Measurements from ENCODE around the gene VPS41.
"Not testable (repeated sequence)": the region's sequence is repeated elsewhere in the genome, so short reads cannot be mapped to it uniquely, and the experiment has no call there.

Gene VPS41

DNA sequence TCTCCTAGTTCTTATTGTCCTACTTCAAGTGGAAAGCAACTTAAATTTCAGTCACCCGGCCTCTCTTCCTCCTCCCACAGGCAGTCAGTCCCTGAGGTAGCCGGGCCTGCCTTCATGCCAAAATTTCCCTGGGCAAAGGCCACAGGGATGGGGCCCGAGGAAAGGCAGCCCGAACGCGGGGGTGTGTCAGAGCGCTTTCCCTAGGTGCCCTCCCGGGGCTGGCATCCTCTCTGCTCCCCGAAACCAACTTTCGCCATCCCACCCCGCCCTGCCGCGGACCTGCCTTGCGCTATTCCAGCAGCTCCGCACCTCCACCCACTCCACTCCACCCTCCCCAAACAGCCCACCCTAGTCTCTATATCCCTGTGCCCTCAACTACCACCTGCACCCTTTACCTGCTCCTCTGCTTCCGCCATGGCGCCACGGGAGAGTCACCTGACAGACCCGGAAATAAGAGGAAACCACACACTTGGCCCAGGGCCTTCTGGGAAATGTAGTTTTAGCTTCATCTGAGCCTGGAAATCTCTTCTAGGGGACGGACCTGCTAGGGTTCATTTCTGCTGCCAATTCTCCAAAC is at the start of gene VPS41:
VPS41 (minus strand) TSS at position 433 of the 577 bp plus-strand sequence; CDS start at position 416, 17 bp downstream.
- TF ChIP-seq JUND (IDR thresholded peaks at IDR 0.05; ENCODE audit: low read depth): no peak
- in situ Hi-C loops (cut with HindIII; ENCODE audit: low pct_unique_long_range_greater_than_20kb, low sequenced_read_pairs): no loop called here
- peak; percentile 85 to 89 for DNase-seq (ENCODE audit: low read depth in 1 of 2, low spot score in 1 of 2)

DNA sequence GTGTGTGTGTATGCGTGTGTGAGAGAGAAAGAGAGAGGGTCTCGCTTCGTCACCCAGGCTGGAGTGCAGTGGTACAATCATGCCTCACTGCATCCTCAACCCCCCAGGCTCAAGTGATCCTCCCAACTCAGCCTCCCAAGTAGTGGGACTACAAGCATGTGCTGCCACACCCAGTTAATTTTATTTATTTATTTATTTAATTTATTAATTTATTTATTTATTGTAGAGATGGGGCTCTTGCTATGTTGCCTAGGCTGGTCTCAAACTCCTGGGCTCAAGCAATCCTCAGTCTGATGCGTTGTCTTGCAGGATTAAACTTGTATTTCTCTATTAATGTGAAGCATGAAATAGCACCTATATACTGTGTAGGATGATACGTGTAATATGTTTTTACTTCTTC is 46.9 kb upstream of the VPS41 start:
- in situ Hi-C loops (cut with HindIII; ENCODE audit: low pct_unique_long_range_greater_than_20kb, low sequenced_read_pairs): no loop called here
- no peak for DNase-seq (ENCODE audit: low read depth in 1 of 2, low spot score in 1 of 2)
- TF ChIP-seq JUND (IDR thresholded peaks at IDR 0.05; ENCODE audit: low read depth): no peak

DNA sequence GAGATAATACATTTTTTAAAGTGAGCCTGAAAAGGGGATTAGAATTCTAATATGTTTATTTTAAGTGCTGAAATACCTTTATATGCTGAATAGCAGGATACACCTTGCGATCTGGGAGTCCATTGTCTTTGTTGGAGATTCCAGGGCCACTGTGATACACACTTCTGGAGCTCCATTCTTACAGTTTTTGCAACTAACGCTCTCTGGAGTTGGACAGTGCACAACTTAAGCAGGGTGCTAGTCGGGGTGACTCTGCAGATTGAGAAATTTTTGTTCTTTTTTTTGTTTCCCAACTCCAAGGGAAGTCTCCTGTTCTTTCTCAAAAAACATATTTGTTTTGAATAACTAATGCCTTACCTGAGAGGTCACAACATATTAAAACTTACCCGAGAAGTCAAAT is 45.0 kb upstream of the VPS41 start:
- in situ Hi-C loops (cut with HindIII; ENCODE audit: low pct_unique_long_range_greater_than_20kb, low sequenced_read_pairs): no loop called here
- no peak for TF ChIP-seq JUND (IDR thresholded peaks at IDR 0.05; ENCODE audit: low read depth)
- DNase-seq (ENCODE audit: low read depth in 1 of 2, low spot score in 1 of 2): no peak

DNA sequence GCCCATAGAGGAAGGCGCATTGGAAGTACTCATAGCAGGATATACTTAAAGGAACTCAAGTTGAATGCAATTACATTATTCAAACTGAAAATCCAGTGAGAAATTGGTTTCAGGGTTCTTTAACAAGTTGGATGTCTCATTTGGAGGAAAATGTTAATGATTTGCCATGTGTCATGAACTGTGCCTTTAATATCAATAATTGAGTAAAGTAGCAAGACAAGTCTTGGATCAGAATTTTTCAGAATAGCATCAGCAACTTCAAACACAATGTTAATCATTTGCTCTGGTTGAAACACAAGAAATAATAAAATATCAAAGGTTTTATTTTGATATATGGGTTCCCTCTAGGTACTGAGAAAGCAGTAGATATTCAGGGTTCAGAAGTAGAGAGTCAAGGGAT is 44.2 kb upstream of the VPS41 start:
- no peak for TF ChIP-seq JUND (IDR thresholded peaks at IDR 0.05; ENCODE audit: low read depth)
- in situ Hi-C loops (cut with HindIII; ENCODE audit: low pct_unique_long_range_greater_than_20kb, low sequenced_read_pairs): no loop called here
- DNase-seq (ENCODE audit: low read depth in 1 of 2, low spot score in 1 of 2): no peak

DNA sequence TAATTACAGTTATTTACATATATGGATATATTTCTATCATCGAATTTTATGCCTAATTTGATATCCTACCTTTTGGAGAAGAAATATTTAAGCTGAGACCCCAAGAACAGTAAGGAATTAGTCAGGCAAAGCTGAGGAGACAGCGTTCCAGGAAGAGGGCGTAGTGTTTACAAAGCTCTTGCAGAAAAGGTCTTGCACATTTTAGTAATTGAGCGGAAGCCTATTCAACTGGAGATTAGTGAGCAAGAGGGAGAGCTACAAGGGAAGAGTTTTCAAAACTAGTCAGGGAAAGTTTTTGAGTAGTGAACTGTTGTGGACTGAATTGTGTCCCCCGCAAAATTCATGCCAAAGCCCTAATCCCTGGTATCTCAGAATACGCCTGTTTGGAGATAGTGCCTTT is 42.2 kb upstream of the VPS41 start:
- TF ChIP-seq JUND (IDR thresholded peaks at IDR 0.05; ENCODE audit: low read depth): no peak
- no peak for DNase-seq (ENCODE audit: low read depth in 1 of 2, low spot score in 1 of 2)
- in situ Hi-C loops (cut with HindIII; ENCODE audit: low pct_unique_long_range_greater_than_20kb, low sequenced_read_pairs): no loop called here

DNA sequence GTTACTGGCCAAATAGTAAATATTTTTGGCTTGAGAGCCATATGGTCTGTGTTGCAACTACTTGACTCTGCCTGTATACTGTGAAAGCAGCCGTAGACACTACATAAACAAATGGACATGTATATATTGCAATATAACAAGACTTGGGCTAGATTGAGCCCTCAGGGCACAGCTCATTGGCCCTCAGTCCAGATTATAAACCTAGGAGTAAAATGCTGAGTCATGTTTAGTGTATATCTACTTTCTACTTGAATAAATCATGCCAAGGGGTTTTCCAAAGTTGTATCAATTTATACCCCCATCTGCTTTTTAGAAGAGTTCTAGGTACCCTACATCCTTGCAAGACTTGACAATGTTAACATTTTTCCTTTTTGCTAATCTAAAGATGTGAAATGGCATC is 41.3 kb upstream of the VPS41 start:
- in situ Hi-C loops (cut with HindIII; ENCODE audit: low pct_unique_long_range_greater_than_20kb, low sequenced_read_pairs): no loop called here
- peak in 1 of 2 experiments; percentile 50 for DNase-seq (ENCODE audit: low read depth in 1 of 2, low spot score in 1 of 2)
- no peak for TF ChIP-seq JUND (IDR thresholded peaks at IDR 0.05; ENCODE audit: low read depth)

DNA sequence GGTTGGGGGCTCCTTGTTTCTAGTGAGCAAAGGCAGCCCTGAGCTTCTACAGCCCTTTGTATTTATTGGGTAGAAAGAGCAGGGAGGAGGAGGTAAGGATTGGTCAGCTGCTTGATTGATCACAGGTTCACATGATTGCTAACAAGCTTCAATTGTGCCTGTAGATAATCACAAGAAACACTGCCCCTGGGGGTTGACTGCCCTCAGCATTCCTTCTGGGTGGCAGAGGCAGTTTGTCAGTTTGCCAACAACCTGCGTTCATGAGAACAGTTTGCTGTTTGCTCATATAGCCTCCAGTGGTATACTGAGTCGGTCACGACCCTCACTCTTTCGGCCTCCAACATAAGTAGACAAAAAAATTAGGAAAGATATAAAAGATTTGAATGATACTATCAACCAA is 38.5 kb upstream of the VPS41 start:
- in situ Hi-C loops (cut with HindIII; ENCODE audit: low pct_unique_long_range_greater_than_20kb, low sequenced_read_pairs); DNase-seq (ENCODE audit: low read depth in 1 of 2, low spot score in 1 of 2): not testable (repeated sequence)

DNA sequence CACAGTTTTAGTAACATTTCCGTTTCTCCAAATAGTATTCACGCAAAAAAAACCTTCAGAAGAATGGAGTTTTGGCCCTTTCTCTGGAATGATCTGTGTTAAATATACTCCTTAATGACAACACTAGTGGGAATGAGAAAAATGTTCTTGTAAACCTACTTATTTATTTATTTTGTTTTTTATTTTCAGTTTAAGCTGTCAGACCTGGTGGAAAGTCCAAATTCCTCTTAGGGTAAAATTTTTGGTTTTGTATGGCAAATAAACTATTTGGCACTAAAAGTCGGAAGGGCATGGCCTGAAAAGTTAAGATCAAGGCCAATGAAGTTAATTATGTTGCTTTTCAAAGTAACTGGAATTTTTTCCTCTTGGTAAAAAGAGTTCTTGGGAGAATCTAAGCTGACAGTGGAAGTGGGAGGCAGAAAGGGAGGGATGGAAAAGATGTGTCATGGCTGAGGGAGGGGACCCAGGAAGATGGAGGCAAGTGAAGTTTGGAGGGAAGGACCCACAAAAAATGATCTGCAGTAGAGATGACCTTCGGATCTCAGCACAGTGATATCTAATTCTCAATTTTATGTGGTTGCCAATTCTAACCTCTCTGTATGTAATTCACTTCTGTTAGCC is 33.5 kb upstream of the VPS41 start:
- in situ Hi-C loops (cut with HindIII; ENCODE audit: low pct_unique_long_range_greater_than_20kb, low sequenced_read_pairs): no loop called here
- no peak for TF ChIP-seq JUND (IDR thresholded peaks at IDR 0.05; ENCODE audit: low read depth)
- no peak for DNase-seq (ENCODE audit: low read depth in 1 of 2, low spot score in 1 of 2)

DNA sequence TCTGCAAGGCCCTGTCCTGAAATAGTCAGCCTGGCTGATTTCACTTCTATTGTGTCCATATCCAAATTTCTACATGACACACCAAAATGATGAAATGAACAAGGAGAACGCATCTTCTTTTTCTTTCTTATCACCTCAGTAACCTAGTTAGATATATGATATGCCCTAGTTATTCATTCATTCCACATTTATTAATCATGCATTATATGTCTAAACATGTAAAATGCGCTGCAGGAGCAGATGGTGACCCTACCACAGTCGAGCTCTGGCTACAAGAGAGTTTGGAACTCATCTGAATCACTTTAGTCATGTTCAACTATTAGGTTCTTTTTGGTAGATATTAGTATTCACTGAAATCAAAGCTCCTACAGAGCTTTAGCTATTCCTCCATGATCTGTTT is 31.8 kb upstream of the VPS41 start:
- DNase-seq (ENCODE audit: low read depth in 1 of 2, low spot score in 1 of 2): no peak
- TF ChIP-seq JUND (IDR thresholded peaks at IDR 0.05; ENCODE audit: low read depth): no peak
- in situ Hi-C loops (cut with HindIII; ENCODE audit: low pct_unique_long_range_greater_than_20kb, low sequenced_read_pairs): no loop called here

DNA sequence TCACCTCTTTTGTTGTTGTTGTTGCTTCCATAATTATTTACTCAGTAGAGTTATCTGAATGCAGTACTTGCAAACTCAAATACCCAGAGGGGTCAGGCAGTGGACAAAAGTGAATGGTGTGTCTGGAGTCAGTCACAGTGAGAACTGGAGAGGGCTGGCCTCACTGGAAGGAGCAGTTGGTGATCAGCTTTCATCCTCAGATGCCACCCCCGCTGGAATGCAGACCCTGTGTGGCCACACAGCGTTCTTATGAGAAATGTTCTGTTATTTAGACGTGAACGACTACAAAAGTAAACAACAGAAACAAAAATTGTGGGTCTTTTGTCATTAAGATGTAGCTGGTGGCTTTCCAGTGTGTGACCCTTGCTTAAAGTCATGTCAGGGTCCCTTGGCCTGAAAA is 29.6 kb upstream of the VPS41 start:
- in situ Hi-C loops (cut with HindIII; ENCODE audit: low pct_unique_long_range_greater_than_20kb, low sequenced_read_pairs): no loop called here
- no peak for DNase-seq (ENCODE audit: low read depth in 1 of 2, low spot score in 1 of 2)
- TF ChIP-seq JUND (IDR thresholded peaks at IDR 0.05; ENCODE audit: low read depth): no peak

DNA sequence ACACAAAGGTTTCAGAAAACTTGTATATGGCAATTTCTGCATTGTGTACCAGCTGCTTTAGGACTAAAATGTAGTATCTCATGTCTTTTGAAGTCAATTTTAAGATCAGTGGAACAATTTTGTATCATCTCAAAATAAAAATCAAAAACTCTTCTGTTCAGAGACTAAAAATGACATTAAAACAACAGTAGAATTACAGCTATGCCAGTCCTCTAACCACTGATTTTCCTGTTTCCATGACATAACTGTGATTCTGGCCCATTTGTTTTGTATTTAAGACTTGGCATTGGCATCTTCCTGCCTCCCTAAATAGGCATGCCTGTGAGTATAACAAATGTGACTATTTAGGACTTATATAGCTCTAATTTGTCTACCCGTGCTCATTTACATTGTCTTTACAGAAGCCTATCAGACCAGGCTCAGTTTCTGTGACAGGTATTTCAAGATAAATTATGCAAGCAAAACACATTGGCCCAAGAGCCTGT is 29.1 kb upstream of the VPS41 start:
- TF ChIP-seq JUND (IDR thresholded peaks at IDR 0.05; ENCODE audit: low read depth): no peak
- DNase-seq (ENCODE audit: low read depth in 1 of 2, low spot score in 1 of 2): no peak
- in situ Hi-C loops (cut with HindIII; ENCODE audit: low pct_unique_long_range_greater_than_20kb, low sequenced_read_pairs): no loop called here

DNA sequence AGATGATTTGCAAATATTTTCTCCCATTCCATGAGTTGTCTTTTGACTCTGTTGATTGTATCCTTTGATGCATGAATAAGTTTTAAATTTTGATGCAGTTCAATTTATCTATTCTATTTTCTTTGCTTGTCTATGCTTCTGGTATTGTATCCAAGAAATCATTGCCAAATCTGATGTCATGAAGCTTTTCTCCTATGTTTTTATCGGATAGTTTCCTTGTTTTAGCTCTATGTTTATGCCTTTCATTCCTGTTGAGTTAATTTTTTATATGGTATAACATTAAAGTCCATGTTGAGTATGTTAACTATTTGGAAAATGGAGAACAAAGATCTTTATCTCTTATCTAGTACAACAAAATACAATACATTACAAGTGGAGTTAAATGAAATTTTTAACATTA is 27.6 kb upstream of the VPS41 start:
- in situ Hi-C loops (cut with HindIII; ENCODE audit: low pct_unique_long_range_greater_than_20kb, low sequenced_read_pairs): no loop called here
- TF ChIP-seq JUND (IDR thresholded peaks at IDR 0.05; ENCODE audit: low read depth): no peak
- no peak for DNase-seq (ENCODE audit: low read depth in 1 of 2, low spot score in 1 of 2)

DNA sequence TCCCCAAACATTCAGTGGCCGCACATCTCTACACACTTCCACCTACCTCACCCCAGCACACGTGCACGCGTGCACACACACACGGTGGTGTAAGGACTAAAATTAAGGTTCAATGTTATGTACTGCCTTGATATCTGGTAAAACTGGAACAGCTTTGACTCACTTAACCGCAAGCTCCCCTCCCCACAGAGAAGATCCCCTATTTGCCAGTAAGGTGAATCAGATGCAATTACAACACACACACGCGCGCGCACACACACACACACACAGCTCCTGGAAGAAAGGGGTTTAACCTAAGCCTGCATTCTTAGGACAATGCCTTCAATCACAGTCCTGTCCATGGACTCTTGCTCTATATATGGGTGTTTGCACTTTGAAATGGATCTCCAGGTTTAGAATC is 25.5 kb upstream of the VPS41 start:
- TF ChIP-seq JUND (IDR thresholded peaks at IDR 0.05; ENCODE audit: low read depth): no peak
- no peak for DNase-seq (ENCODE audit: low read depth in 1 of 2, low spot score in 1 of 2)
- in situ Hi-C loops (cut with HindIII; ENCODE audit: low pct_unique_long_range_greater_than_20kb, low sequenced_read_pairs): no loop called here

DNA sequence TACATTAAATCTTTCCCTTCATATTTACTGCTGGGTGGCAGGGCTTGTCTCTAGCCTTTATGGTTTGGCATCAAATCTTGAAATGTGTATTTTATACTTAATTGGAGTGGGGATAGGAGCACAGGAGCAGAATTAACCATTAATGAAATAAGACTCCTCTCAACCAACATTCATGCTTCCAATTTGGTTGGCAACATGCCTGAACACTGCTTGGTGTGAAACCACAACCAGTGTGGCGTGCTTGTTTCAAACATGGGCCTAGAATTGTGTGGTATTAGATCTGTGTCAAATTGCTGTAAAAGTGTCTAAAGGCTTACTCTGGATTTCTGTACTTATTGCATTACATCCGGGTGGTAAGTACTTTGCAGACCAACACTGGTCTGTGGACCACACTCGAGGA is 25.1 kb upstream of the VPS41 start:
- DNase-seq (ENCODE audit: low read depth in 1 of 2, low spot score in 1 of 2): no peak
- in situ Hi-C loops (cut with HindIII; ENCODE audit: low pct_unique_long_range_greater_than_20kb, low sequenced_read_pairs): no loop called here
- TF ChIP-seq JUND (IDR thresholded peaks at IDR 0.05; ENCODE audit: low read depth): no peak

All from T47D (cell line).